Transverse colon (tissue), 4 donors: ENCODE data around the gene TP53TG5. TPM values are rescaled to one million over a fixed set of nuclear protein-coding genes. Genes with fewer than 3 reads are reported as not detected.

Source experiments
- DNase-seq: peaks from one replicate; pipeline ENCODE4 v3.0.0-alpha.2; 2019
- H3K27ac ChIP-seq, 4 donors: fragments of 200-600 bp; sonication (generic); 2 replicates each; pipeline ENCODE4 v1.5.1; 2016 to 2018; ENCODE audit warnings: inconsistent platforms in 4 of 4
- H3K27me3 ChIP-seq: fragments of 200-600 bp; sonication (generic); 2 replicates; pipeline ENCODE4 v1.5.1; 2017; ENCODE audit warnings: inconsistent platforms
- H3K36me3 ChIP-seq, 4 donors: fragments of 200-600 bp; sonication (generic); 2 replicates each; pipeline ENCODE4 v1.5.1; 2017 to 2019; ENCODE audit warnings: inconsistent platforms in 4 of 4
- H3K4me1 ChIP-seq, 4 donors: fragments of 200-600 bp; sonication (generic); 2 replicates each; pipeline ENCODE4 v1.5.1; 2017 to 2020; ENCODE audit warnings: inconsistent platforms in 4 of 4
- H3K4me3 ChIP-seq, 4 donors: fragments of 200-600 bp; sonication (generic); 1 replicate in 1 of 4; 2 replicates in 3 of 4; pipeline versions ENCODE4 v1.5.1 to v1.6.1; 2017 to 2019; ENCODE audit warnings: inconsistent platforms in 4 of 4
- H3K9me3 ChIP-seq, 2 donors: fragments of 200-600 bp; sonication (generic); 2 replicates each; pipeline ENCODE4 v1.5.1; 2017 to 2019; ENCODE audit warnings: inconsistent platforms in 2 of 2
- CTCF ChIP-seq, 5 experiments: fragments of 200-600 bp in 3 of 5; fragments of 450-650 bp in 2 of 5; sonication (generic) in 3 of 5; IDR thresholded peaks; 1 replicate in 2 of 5; 2 replicates in 3 of 5; pipeline ENCODE4 v1.5.1; 2016 to 2017; ENCODE audit warnings: antibody characterized with exemption in 5 of 5, inconsistent platforms in 3 of 5, mild to moderate bottlenecking in 2 of 5, moderate library complexity in 1 of 5
- EP300 ChIP-seq: sonication (generic); formaldehyde crosslinking; IDR thresholded peaks from one replicate; pipeline ENCODE4 v1.6.1; 2017; ENCODE audit warnings: antibody characterized with exemption, low read depth
- POLR2A ChIP-seq: fragments of 450-650 bp; IDR thresholded peaks from one replicate; pipeline ENCODE4 v1.6.1; 2016; ENCODE audit warnings: antibody characterized with exemption, mild to moderate bottlenecking, moderate library complexity
- POLR2AphosphoS5 ChIP-seq, 3 donors: sonication (generic); formaldehyde crosslinking; IDR thresholded peaks; one replicate each; pipeline ENCODE4 v1.6.1; 2016; ENCODE audit warnings: antibody characterized with exemption in 3 of 3
- WGBS, 2 donors: methylation state at CpG; one replicate each; pipeline ENCODE4 v1.1.5; 2018; ENCODE audit warnings: low coverage in 1 of 2; 5-methylcytosine and 5-hydroxymethylcytosine counted together
- in situ Hi-C, 4 donors: fragments of 200-750 bp; cut with MboI; loops; one replicate each; pipeline versions ENCODE4 v1.15.0 to v1.15.1; 2017; ENCODE audit warnings: low sequenced_read_pairs in 3 of 4, low pct_ligation_motif_present in 1 of 4, low pct_unique_long_range_greater_than_20kb in 1 of 4
- intact Hi-C: fragments of 100-400 bp; cut with DNase I; formaldehyde crosslinking; loops from one replicate; pipeline ENCODE4 v1.15.1; 2023; ENCODE audit warnings: low total_unique reads
- total RNA-seq, 4 donors: library from RNA; depleted of rRNA; stranded (reverse); fragments of >200 nt; gene quantifications; one replicate each; pipeline ENCODE4 v1.1.0, GENCODE V29; 2016

TP53TG5 gene
- total RNA-seq, 4 donors from 2014 or later = 0.14 TPM; not detected in 3

GRCh38 chr20:45361793-45362192 is 16.3 kb downstream of the TP53TG5 start:
- no peak for DNase-seq
- Histone ChIP-seq H3K27ac (peak overlapping the region; percentile 92 to 97 (median 95)), H3K4me1 (peaks cover 40 to 77% (median 54%) of the 10 kb centered on the region in 4 donors), H3K4me3 (no peak overlapping the region), H3K9me3 (no peaks in the 10 kb centered on the region), H3K27me3 (no peaks in the 10 kb centered on the region), H3K36me3 (peaks cover 0 to 13% (median 4%) of the 10 kb centered on the region in 4 donors)
- intact Hi-C loops = no loop called here
- 69% methylated on average over 6 of the region's 6 CpGs for WGBS, 2 donors
- TF ChIP-seq EP300 (no peak), POLR2A (no peak), CTCF (IDR thresholded peaks at IDR 0.05) (no peak), POLR2AphosphoS5 (IDR thresholded peaks at IDR 0.05) (no peak)
- in situ Hi-C loops = no loop called here

- 52 to 72% methylated on average over 3 to 9 of the region's 9 CpGs for WGBS, 2 donors
- H3K4me3 ChIP-seq = no peak overlapping the region
Observed at GRCh38 chr20:45359406-45360148, 18.5 kb downstream of the TP53TG5 start.

GRCh38 chr20:45359069-45359405 is 19.1 kb downstream of the TP53TG5 start:
- no peak overlapping the region for H3K4me3 ChIP-seq
- peaks cover 38 to 79% (median 41%) of the 10 kb centered on the region in 4 donors for H3K4me1 ChIP-seq
- in situ Hi-C loops (no loop called here), intact Hi-C loops (no loop called here)
- H3K36me3 ChIP-seq = no peaks in the 10 kb centered on the region
- TF ChIP-seq POLR2A (no peak), EP300 (peak; percentile 75), POLR2AphosphoS5 (IDR thresholded peaks at IDR 0.05) (peak in 1 of 3 donors; percentile 51), CTCF (IDR thresholded peaks at IDR 0.05) (no peak)
- DNase-seq = no peak
- H3K27me3 ChIP-seq = no peaks in the 10 kb centered on the region
- no peaks in the 10 kb centered on the region for H3K9me3 ChIP-seq
- WGBS, 2 donors = 88% methylated on average over 7 of the region's 7 CpGs; no CpG with 5 or more reads in 1 of the 2 donors
- peak overlapping the region; percentile 83 to 97 (median 95) for H3K27ac ChIP-seq

More at GRCh38 chr20:45359406-45360148, 18.5 kb downstream of the TP53TG5 start:
- Histone ChIP-seq H3K4me1 (peaks cover 40 to 77% (median 44%) of the 10 kb centered on the region in 4 donors), H3K9me3 (no peaks in the 10 kb centered on the region), H3K27me3 (no peaks in the 10 kb centered on the region), H3K27ac (peak overlapping the region; percentile 83 to 97 (median 95)), H3K36me3 (no peaks in the 10 kb centered on the region)
- in situ Hi-C loops = no loop called here
- intact Hi-C loops = no loop called here
- DNase-seq = peak; percentile 54
- TF ChIP-seq CTCF (IDR thresholded peaks at IDR 0.05) (no peak), POLR2AphosphoS5 (IDR thresholded peaks at IDR 0.05) (peak in 2 of 3 donors; percentile 12 to 45), POLR2A (no peak), EP300 (no peak)

GRCh38 chr20:45358282-45359068 is 19.6 kb downstream of the TP53TG5 start:
- in situ Hi-C loops (no loop called here), intact Hi-C loops (no loop called here)
- no peaks in the 10 kb centered on the region for H3K36me3 ChIP-seq
- DNase-seq = peak; percentile 73
- 47 to 53% methylated on average over 4 to 10 of the region's 10 CpGs for WGBS, 2 donors
- TF ChIP-seq EP300 (no peak), POLR2A (peak; percentile 38), POLR2AphosphoS5 (IDR thresholded peaks at IDR 0.05) (peak; percentile 77 to 81 (median 79))
- H3K27ac ChIP-seq = peak overlapping the region; percentile 83 to 97 (median 95)
- peaks cover 33 to 74% (median 36%) of the 10 kb centered on the region in 4 donors for H3K4me1 ChIP-seq
- H3K4me3 ChIP-seq = no peak overlapping the region
- H3K9me3 ChIP-seq = no peaks in the 10 kb centered on the region
- no peaks in the 10 kb centered on the region for H3K27me3 ChIP-seq
